Bronchial epithelial cell (primary cell): Measurements from ENCODE around the gene WDR75. TPM values are rescaled to one million over a fixed set of nuclear protein-coding genes. Genes with fewer than 3 reads are reported as not detected.

Source experiments
- DNase-seq: peaks from one replicate; pipeline ENCODE4 v3.0.0-alpha.2; 2010; ENCODE audit warnings: low read depth
- FAIRE-seq: peaks from 2 replicates; lab custom pipeline; 2011; peaks lifted over from hg19 to GRCh38; lab: Jason Lieb, UNC
- H3K27me3 ChIP-seq: 2 replicates; pipeline ENCODE4 v1.5.1; 2011; ENCODE audit warnings: low read length; ENCODE audit not compliant: control insufficient read depth, insufficient read depth
- H3K36me3 ChIP-seq: 2 replicates; pipeline ENCODE4 v1.5.1; 2011; ENCODE audit warnings: low read length; ENCODE audit not compliant: control insufficient read depth, insufficient read depth
- H3K4me3 ChIP-seq: 2 replicates; pipeline ENCODE4 v1.5.1; 2011; ENCODE audit warnings: mild to moderate bottlenecking, low read depth, low read length, control low read depth
- CTCF ChIP-seq: IDR thresholded peaks from 2 replicates; pipeline ENCODE4 v1.5.1; 2011; ENCODE audit warnings: mild to moderate bottlenecking, moderate library complexity, low read length, control low read depth, inconsistent platforms; ENCODE audit not compliant: insufficient read depth, severe bottlenecking
- total RNA-seq: library from RNA; depleted of rRNA; stranded (reverse); fragments of >200 nt; gene quantifications from 2 replicates; pipeline ENCODE4 v1.2.1, GENCODE V29; 2014

WDR75 gene
- 41.1 and 42.5 TPM in 2 replicates for total RNA-seq

DNA sequence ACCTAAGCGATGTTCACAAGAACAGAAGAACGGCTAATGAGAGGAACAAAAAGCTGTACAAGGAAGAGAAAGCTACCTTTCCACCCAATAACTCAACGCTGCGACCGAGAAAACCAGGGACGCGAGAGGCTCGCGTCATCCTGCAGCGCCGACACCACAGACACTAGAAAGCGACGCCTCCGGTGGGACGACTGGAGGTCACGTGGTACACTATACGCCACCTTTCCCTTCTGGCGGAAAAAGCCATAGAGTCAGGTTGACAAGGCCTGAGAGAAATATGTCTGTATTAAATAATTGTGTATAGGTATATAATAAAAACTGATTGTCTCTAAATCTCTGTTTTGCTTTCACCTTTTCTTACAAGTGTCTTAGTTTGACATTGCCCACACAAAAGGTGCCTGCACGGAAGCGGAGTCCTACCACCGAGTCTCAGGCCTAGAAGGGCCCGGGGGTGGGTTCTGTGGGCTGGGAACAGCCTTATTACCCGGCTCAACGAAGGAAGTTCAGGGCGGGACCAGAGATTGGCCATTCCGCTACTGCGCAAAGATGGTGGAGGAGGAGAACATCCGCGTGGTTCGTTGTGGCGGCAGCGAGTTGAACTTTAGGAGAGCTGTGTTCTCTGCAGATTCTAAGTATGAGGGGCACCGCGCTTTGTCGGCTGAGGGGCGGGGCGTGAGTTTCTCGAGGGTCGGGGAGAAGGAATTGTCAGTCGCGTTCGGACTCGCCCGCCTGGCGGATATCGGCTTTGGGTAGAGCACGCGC, at the start of gene WDR75:
Gene WDR75 (plus strand): TSS at position 528 of the 762 bp plus-strand sequence. CDS start 19 bp downstream, at position 547.
- H3K4me3 ChIP-seq = peak within 1 kb of the TSS; percentile 75
- no peak for FAIRE-seq
- TF ChIP-seq CTCF = no peak

DNA sequence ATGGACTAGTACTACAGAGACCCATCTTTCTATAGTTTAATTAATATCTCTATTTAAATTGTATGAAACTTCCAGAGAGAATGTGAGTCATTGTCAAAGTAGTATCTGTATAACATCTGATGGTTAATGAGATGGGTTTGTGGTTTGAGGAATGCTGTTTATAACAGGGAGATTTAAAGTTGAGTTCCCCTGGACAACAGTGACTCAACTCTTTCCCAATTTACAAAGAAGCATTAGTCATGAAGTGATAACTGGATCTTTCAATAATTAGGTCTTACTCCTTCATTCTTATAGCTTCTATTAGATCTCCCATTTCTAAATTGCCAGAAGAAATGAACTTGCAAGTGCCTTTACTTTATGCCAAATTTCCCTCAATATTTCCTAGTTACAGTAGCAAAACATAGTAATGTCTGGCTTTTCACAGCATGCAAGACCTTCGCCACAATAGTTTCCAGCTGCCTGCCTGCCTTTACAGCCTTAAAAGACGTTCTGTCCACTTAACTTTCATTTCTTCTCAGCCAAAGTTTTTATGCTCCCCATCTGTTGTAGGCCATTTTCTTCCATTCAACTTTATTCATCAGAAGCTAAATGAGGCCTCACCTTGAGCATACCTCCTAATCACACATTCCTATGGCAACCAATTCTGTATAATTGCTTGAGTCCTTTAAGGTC, 47.7 kb upstream of the WDR75 start:
- no peak for FAIRE-seq
- Histone ChIP-seq H3K4me3 (no peak overlapping the region), H3K36me3 (no peaks in the 10 kb centered on the region), H3K27me3 (no peaks in the 10 kb centered on the region)
- no peak for TF ChIP-seq CTCF
- peak; percentile 99 for DNase-seq

More for the DNA sequence above, at the start of gene WDR75:
- peak; percentile 86 for DNase-seq
- Histone ChIP-seq H3K36me3 (no peaks in the 10 kb centered on the region), H3K27me3 (no peaks in the 10 kb centered on the region)

- no peak for DNase-seq
- Histone ChIP-seq H3K36me3 (no peaks in the 10 kb centered on the region), H3K27me3 (no peaks in the 10 kb centered on the region), H3K4me3 (no peak overlapping the region)
- TF ChIP-seq CTCF = no peak
- no peak for FAIRE-seq
Observed at GRCh38 chr2:189394525-189394924, 46.7 kb upstream of the WDR75 start.

DNA sequence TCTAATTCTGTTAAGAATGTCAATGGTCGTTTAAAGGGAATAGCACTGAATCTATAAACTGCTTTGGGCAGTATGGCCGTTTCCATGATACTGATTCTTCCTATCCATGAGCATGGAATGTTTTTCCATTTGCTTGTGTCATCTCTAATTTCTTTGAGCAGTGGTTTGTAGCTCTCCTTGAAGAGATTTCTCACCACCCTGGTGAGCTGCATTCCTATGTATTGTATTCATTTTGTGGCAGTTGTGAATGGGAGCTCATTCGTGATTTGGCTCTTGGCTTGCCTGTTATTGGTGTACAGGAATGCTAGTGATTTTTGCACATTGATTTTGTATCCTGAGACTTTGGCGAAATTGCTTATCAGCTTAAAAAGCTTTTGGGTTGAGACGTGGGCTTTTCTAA, 38.3 kb upstream of the WDR75 start:
- TF ChIP-seq CTCF = no peak
- no peaks in the 10 kb centered on the region for H3K27me3 ChIP-seq
- DNase-seq (peak; percentile 54), FAIRE-seq (no peak)
- no peaks in the 10 kb centered on the region for H3K36me3 ChIP-seq
- no peak overlapping the region for H3K4me3 ChIP-seq

DNA sequence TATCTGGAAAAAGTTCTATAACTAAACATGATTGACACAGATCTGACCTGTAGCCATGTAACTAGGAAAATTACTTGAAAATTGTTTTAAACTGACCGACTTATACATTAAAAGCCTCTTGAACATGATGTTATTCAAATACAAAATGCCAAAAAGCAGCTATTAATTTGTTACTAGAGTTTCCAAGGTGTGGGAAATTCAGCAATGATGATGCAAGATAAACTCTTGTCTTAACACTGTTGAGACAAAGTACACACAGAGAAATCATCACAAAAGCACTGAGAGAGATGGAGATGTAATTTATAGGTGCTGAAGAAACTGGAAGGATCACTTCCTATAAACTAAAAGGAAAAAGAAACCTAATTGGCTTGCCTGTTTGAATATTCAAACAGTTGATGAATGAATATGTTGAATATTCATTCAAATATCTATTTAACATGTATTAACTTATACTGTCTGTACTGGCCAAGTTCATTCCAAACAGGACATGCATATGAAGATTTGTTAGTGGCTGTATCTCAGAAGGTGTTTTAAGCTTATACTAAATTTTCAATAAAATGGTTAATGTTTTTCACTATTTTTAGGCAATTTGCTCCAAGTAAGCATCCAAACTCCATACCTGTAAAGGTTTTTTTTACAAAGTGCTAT, 34.6 kb upstream of the WDR75 start:
- FAIRE-seq (no peak), DNase-seq (no peak)
- Histone ChIP-seq H3K4me3 (no peak overlapping the region), H3K27me3 (no peaks in the 10 kb centered on the region), H3K36me3 (no peaks in the 10 kb centered on the region)
- no peak for TF ChIP-seq CTCF
